Endothelial cell of umbilical vein (primary cell): Measurements from ENCODE around the gene TMPRSS9. TPM values are rescaled to one million over a fixed set of nuclear protein-coding genes. Genes with fewer than 3 reads are reported as not detected.

Experiments
- BruUV-seq: library from RNA; stranded (reverse); fragments of 400-500 nt; replicated peaks from 2 replicates; lab custom pipeline; 2021; lab: Mats Ljungman, UMichigan
- CTCF ChIA-PET: fragments of 300-600, 350-600 bp; sonication (Branson Sonifier 250); formaldehyde crosslinking; loops from one replicate; lab custom pipeline; 2021; ENCODE audit warnings: antibody characterized with exemption, inconsistent platforms; lab: Charles Lee
- POLR2A ChIA-PET: fragments of 300-600, 350-600 bp; sonication (Branson Sonifier 250); formaldehyde crosslinking; loops from one replicate; lab custom pipeline; 2021; ENCODE audit warnings: antibody characterized with exemption, inconsistent platforms; lab: Charles Lee
- DNase-seq: peaks from one replicate; pipeline ENCODE4 v3.0.0-alpha.2; 2011; ENCODE audit warnings: low read depth, low spot score
- FAIRE-seq: peaks from 2 replicates; lab custom pipeline; 2011; peaks lifted over from hg19 to GRCh38; lab: Jason Lieb, UNC
- H2AFZ ChIP-seq: 2 replicates; pipeline ENCODE4 v1.6.0; 2012; ENCODE audit warnings: low read depth, low read length, control low read depth, inconsistent platforms
- H3K27ac ChIP-seq: 2 replicates; pipeline ENCODE4 v1.5.1; 2011; ENCODE audit warnings: low read depth, mild to moderate bottlenecking, control low read depth, low read length, moderate library complexity; ENCODE audit not compliant: insufficient read depth
- H3K27me3 ChIP-seq, 2 experiments: 2 replicates each; pipeline versions ENCODE4 v1.6.0 to v1.6.1; 2011; ENCODE audit warnings: low read length in 2 of 2, mixed read lengths in 1 of 2; ENCODE audit not compliant: control insufficient read depth in 2 of 2, insufficient read depth in 2 of 2
- H3K36me3 ChIP-seq, 2 experiments: 2 replicates in 1 of 2; 3 replicates in 1 of 2; pipeline ENCODE4 v1.5.1; 2011; ENCODE audit warnings: low read length in 2 of 2, mild to moderate bottlenecking in 1 of 2, moderate library complexity in 1 of 2; ENCODE audit not compliant: control insufficient read depth in 2 of 2, insufficient read depth in 2 of 2; ENCODE audit errors: extremely low read depth in 1 of 2
- H3K4me1 ChIP-seq: 3 replicates; pipeline ENCODE4 v1.5.1; 2011; ENCODE audit warnings: mild to moderate bottlenecking, low read length; ENCODE audit not compliant: control insufficient read depth, insufficient read depth; ENCODE audit errors: extremely low read depth
- H3K4me2 ChIP-seq: 2 replicates; pipeline ENCODE4 v1.6.1; 2011; ENCODE audit warnings: low read length, control low read depth, mixed read lengths; ENCODE audit not compliant: insufficient read depth
- H3K4me3 ChIP-seq, 3 experiments: fragments of 200-600 bp in 1 of 3; sonication (generic), shearing (Covaris generic) in 1 of 3; replicated peaks in 1 of 3; 2 replicates each; pipeline ENCODE4 v1.5.1; 2011 to 2016; ENCODE audit warnings: control low read depth in 3 of 3, low read length in 3 of 3, mild to moderate bottlenecking in 2 of 3, inconsistent platforms in 1 of 3, low read depth in 1 of 3, moderate library complexity in 1 of 3; ENCODE audit not compliant: insufficient read depth in 1 of 3
- H3K79me2 ChIP-seq: 2 replicates; pipeline ENCODE4 v1.6.0; 2012; ENCODE audit warnings: low read length, inconsistent platforms; ENCODE audit not compliant: control insufficient read depth, insufficient read depth
- H3K9ac ChIP-seq: replicated peaks from 2 replicates; pipeline ENCODE3; 2011; ENCODE audit warnings: low read length, control low read depth; ENCODE audit not compliant: insufficient read depth; ENCODE audit errors: extremely low read depth
- H3K9me1 ChIP-seq: replicated peaks from 3 replicates; pipeline ENCODE4 v1.6.0; 2011; ENCODE audit warnings: mild to moderate bottlenecking, low read length; ENCODE audit not compliant: control insufficient read depth, insufficient read depth; ENCODE audit errors: extremely low read depth
- H3K9me3 ChIP-seq: replicated peaks from 2 replicates; pipeline ENCODE4 v1.5.1; 2012; ENCODE audit warnings: low read length, inconsistent platforms; ENCODE audit not compliant: control insufficient read depth, insufficient read depth
- H4K20me1 ChIP-seq: replicated peaks from 2 replicates; pipeline ENCODE3; 2011; ENCODE audit warnings: mild to moderate bottlenecking, low read length; ENCODE audit not compliant: control insufficient read depth, insufficient read depth; ENCODE audit errors: extremely low read depth
- CTCF ChIP-seq, 2 donors: IDR thresholded peaks; 1 replicate in 1 of 2; 2 replicates in 1 of 2; pipeline ENCODE4 v1.5.1; 2011; ENCODE audit warnings: low read length in 2 of 2, mild to moderate bottlenecking in 2 of 2, moderate library complexity in 2 of 2, control low read depth in 1 of 2, inconsistent platforms in 1 of 2, low read depth in 1 of 2; ENCODE audit not compliant: insufficient read depth in 1 of 2; ENCODE audit errors: extremely low read depth in 1 of 2
- EZH2 ChIP-seq: IDR thresholded peaks from 2 replicates; pipeline ENCODE4 v1.6.1; 2012; ENCODE audit warnings: borderline replicate concordance, low read depth, mild to moderate bottlenecking, moderate library complexity, low read length, inconsistent platforms; ENCODE audit not compliant: severe bottlenecking
- FOS ChIP-seq: IDR thresholded peaks from 2 replicates; pipeline ENCODE4 v1.6.1; 2011; ENCODE audit warnings: mild to moderate bottlenecking, low read length, moderate library complexity, borderline replicate concordance; ENCODE audit not compliant: insufficient read depth
- GATA2 ChIP-seq: IDR thresholded peaks from 2 replicates; pipeline ENCODE4 v1.7.0; 2011; ENCODE audit warnings: low read depth, mild to moderate bottlenecking, moderate library complexity, mixed read lengths, low read length; ENCODE audit not compliant: insufficient read length, insufficient read depth
- JUN ChIP-seq: IDR thresholded peaks from 2 replicates; pipeline ENCODE4 v1.6.1; 2011; ENCODE audit warnings: borderline replicate concordance, low read depth; ENCODE audit not compliant: insufficient read length, insufficient read depth
- MAX ChIP-seq: IDR thresholded peaks from 2 replicates; pipeline ENCODE4 v1.6.1; 2011; ENCODE audit not compliant: insufficient read depth, insufficient read length
- MYC ChIP-seq: IDR thresholded peaks from one replicate; pipeline ENCODE4 v1.6.1; 2011; ENCODE audit warnings: mild to moderate bottlenecking, low read depth, low read length
- POLR2A ChIP-seq: IDR thresholded peaks from 2 replicates; pipeline ENCODE4 v1.6.1; 2012; ENCODE audit warnings: low read depth, mild to moderate bottlenecking, control low read depth, low read length
- POLR2AphosphoS5 ChIP-seq: IDR thresholded peaks from 2 replicates; pipeline ENCODE4 v1.6.1; 2012; ENCODE audit warnings: low read depth, mild to moderate bottlenecking, control low read depth, low read length, moderate library complexity; ENCODE audit not compliant: insufficient read depth
- dilution Hi-C: fragments of 300-500 bp; cut with MboI; formaldehyde crosslinking; loops from one replicate; pipeline ENCODE4 v1.15.0; 2019; ENCODE audit warnings: low sequenced_read_pairs; ENCODE audit not compliant: extremely low pct_ligation_motif_present
- intact Hi-C: fragments of 100-400 bp; cut with micrococcal nuclease; formaldehyde crosslinking; loops from one replicate; pipeline ENCODE4 v1.10.0; 2022
- polyA plus RNA-seq, 4 experiments: library from polyadenylated mRNA; depleted of rRNA in 3 of 4; stranded (reverse) in 3 of 4; unstranded in 1 of 4; fragments of >200 nt; gene quantifications; 2 replicates each; pipeline versions ENCODE4 v1.2.1 to v1.2.3, GENCODE V29; 2011 to 2012; ENCODE audit warnings: missing spikeins in 1 of 4
- total RNA-seq: library from RNA; stranded (reverse); gene quantifications from 2 replicates; pipeline ENCODE4 v1.2.3, GENCODE V29; 2021

TMPRSS9 gene
- total and polyA plus RNA-seq, 2 donors (not counting 3 experiments of a cell fraction or from before 2014, with no cell fraction given) = not detected

- dilution Hi-C loops (no loop called here), intact Hi-C loops (no loop called here)
- DNase-seq (no peak), FAIRE-seq (no peak)
- Histone ChIP-seq H3K36me3 (peaks cover 7 to 39% of the 10 kb centered on the region in 2 experiments), H3K9me1 (no peaks in the 10 kb centered on the region), H2AFZ (no peak overlapping the region), H3K9me3 (no peaks in the 10 kb centered on the region), H3K79me2 (peaks cover 12% of the 10 kb centered on the region), H3K4me1 (no peaks in the 10 kb centered on the region), H3K27me3 (no peaks in the 10 kb centered on the region), H3K4me3 (no peak overlapping the region), H3K9ac (no peak overlapping the region), H3K27ac (no peak overlapping the region), H3K4me2 (no peak overlapping the region), H4K20me1 (no peaks in the 10 kb centered on the region)
- TF ChIP-seq MAX = no peak
- TF ChIP-seq CTCF (IDR thresholded peaks at IDR 0.05; ENCODE audit: extremely low read depth in 1 of 2, insufficient read depth in 1 of 2, low read depth in 1 of 2, low read length in 2 of 2) = no peak
- TF ChIP-seq MYC = no peak
- TF ChIP-seq JUN = no peak
- no peak for TF ChIP-seq GATA2
- no peak for TF ChIP-seq FOS
- no peak for TF ChIP-seq POLR2A
- no peak for TF ChIP-seq POLR2AphosphoS5
- no peak for TF ChIP-seq EZH2
- CTCF ChIA-PET = no interaction called here
- POLR2A ChIA-PET = no interaction called here
- no TSS peak for BruUV-seq
Measured at GRCh38 chr19:2434721-2435265, 74.7 kb downstream of the TMPRSS9 start.
